ENCODE data around the gene DCAF12. TPM values are rescaled to one million over a fixed set of nuclear protein-coding genes. Genes with fewer than 3 reads are reported as not detected.

The DCAF12 gene
- total and polyA plus RNA-seq, 2 of the 13 experiments (the other 11 are each of a cell fraction or from before 2014, with no cell fraction given): 26.8 to 37.4 TPM

GRCh38 chr9:34126207-34127034 lies at the start of gene DCAF12 (continued):
- TF ChIP-seq PRDM4 (CRISPR knock-in tag; IDR thresholded peaks at IDR 0.05; ENCODE audit: borderline replicate concordance) (no peak; the same call in 1 of the 2 replicates), U2AF1 (optimal IDR thresholded peaks at IDR 0.05; ENCODE audit: low read depth, low read length) (no peak), ZNF841 (CRISPR knock-in tag; IDR thresholded peaks at IDR 0.05; ENCODE audit: borderline replicate concordance) (no peak), ZNF562 (CRISPR knock-in tag; IDR thresholded peaks at IDR 0.05; ENCODE audit: borderline replicate concordance) (no peak), SALL1 (CRISPR knock-in tag; IDR thresholded peaks at IDR 0.05) (peak; percentile 45; the same call in 1 of the 2 replicates), ZNF576 (CRISPR knock-in tag; IDR thresholded peaks at IDR 0.05) (no peak), THAP8 (CRISPR knock-in tag; IDR thresholded peaks at IDR 0.05; ENCODE audit: borderline replicate concordance) (no peak), HNRNPL (IDR thresholded peaks at IDR 0.05; ENCODE audit: low read depth, low read length) (0 out of 2 replicates have a peak, but pooled peaks have one; percentile 1), IKZF5 (CRISPR knock-in tag; IDR thresholded peaks at IDR 0.05) (peak; percentile 74; the same call in 1 of the 2 replicates), PREB (CRISPR knock-in tag; IDR thresholded peaks at IDR 0.05) (no peak), KLF9 (CRISPR knock-in tag; IDR thresholded peaks at IDR 0.05; ENCODE audit: low read depth) (no peak; the same call in 1 of the 2 replicates), ZNF282 (IDR thresholded peaks at IDR 0.05; ENCODE audit: partially characterized antibody) (no peak), CCDC6 (CRISPR knock-in tag; IDR thresholded peaks at IDR 0.05) (peak; percentile 62; the same call in 1 of the 2 replicates), ZNF800 (CRISPR knock-in tag; IDR thresholded peaks at IDR 0.05) (no peak; the same call in 1 of the 2 replicates), SOX13 (IDR thresholded peaks at IDR 0.05) (no peak), SOX13 (CRISPR knock-in tag; conservative IDR thresholded peaks at IDR 0.05 in 1 of 2, IDR thresholded peaks at IDR 0.05 in 1 of 2) (no peak), PHF5A (CRISPR knock-in tag; IDR thresholded peaks at IDR 0.05; ENCODE audit: low read depth, unreplicated experiment) (no peak), ZNF678 (CRISPR knock-in tag; IDR thresholded peaks at IDR 0.05) (no peak), DBP (CRISPR knock-in tag; IDR thresholded peaks at IDR 0.05; ENCODE audit: not compliant biosample characterization) (no peak)
